Liver (tissue), 9 donors: ENCODE measurements around the gene GAL. TPM values are rescaled to one million over a fixed set of nuclear protein-coding genes. Genes with fewer than 3 reads are reported as not detected.

Experiments used
- DNase-seq: peaks from one replicate; pipeline ENCODE4 v3.0.0-alpha.2; 2017; ENCODE audit warnings: low spot score
- H3K27ac ChIP-seq, 2 donors: one replicate each; pipeline ENCODE4 v1.7.0; 2013; ENCODE audit warnings: inconsistent platforms in 2 of 2, low read length in 2 of 2, control low read depth in 1 of 2, low read depth in 1 of 2, mild to moderate bottlenecking in 1 of 2
- H3K27me3 ChIP-seq, 4 donors: one replicate each; pipeline versions ENCODE4 v1.6.1 to v1.7.0; 2013; ENCODE audit warnings: low read length in 3 of 4, inconsistent platforms in 1 of 4, mild to moderate bottlenecking in 1 of 4, moderate library complexity in 1 of 4; ENCODE audit not compliant: control insufficient read depth in 4 of 4, insufficient read depth in 4 of 4
- H3K36me3 ChIP-seq, 4 donors: one replicate each; pipeline versions ENCODE4 v1.6.1 to v1.7.0; 2013; ENCODE audit warnings: low read length in 3 of 4, mild to moderate bottlenecking in 3 of 4, low read depth in 1 of 4, moderate library complexity in 1 of 4; ENCODE audit not compliant: control insufficient read depth in 4 of 4, insufficient read depth in 3 of 4
- H3K4me1 ChIP-seq, 4 donors: one replicate each; pipeline versions ENCODE4 v1.6.1 to v1.7.0; 2013; ENCODE audit warnings: low read length in 3 of 4, mild to moderate bottlenecking in 3 of 4, moderate library complexity in 1 of 4; ENCODE audit not compliant: control insufficient read depth in 4 of 4, insufficient read depth in 4 of 4
- H3K4me3 ChIP-seq, 3 donors: one replicate each; pipeline versions ENCODE4 v1.6.1 to v1.7.0; 2013; ENCODE audit warnings: low read length in 3 of 3, control low read depth in 1 of 3, low read depth in 1 of 3, mild to moderate bottlenecking in 1 of 3
- H3K9ac ChIP-seq, 2 donors: one replicate each; pipeline ENCODE4 v1.7.0; 2013; ENCODE audit warnings: low read length in 2 of 2, mild to moderate bottlenecking in 2 of 2, moderate library complexity in 2 of 2, control low read depth in 1 of 2, low read depth in 1 of 2
- H3K9me3 ChIP-seq, 4 donors: one replicate each; pipeline versions ENCODE4 v1.6.1 to v1.7.0; 2013; ENCODE audit warnings: low read length in 3 of 4; ENCODE audit not compliant: control insufficient read depth in 4 of 4
- CTCF ChIP-seq: fragments of 150-350 bp; IDR thresholded peaks from 2 replicates; pipeline ENCODE4 v1.5.1; 2017; ENCODE audit warnings: improper control_type of control experiment, low read depth, low read length; ENCODE audit not compliant: missing input control
- EGR1 ChIP-seq, 2 donors: IDR thresholded peaks; 2 replicates each; pipeline ENCODE4 v1.6.1; 2016 to 2018; ENCODE audit warnings: antibody characterized with exemption in 2 of 2, low read depth in 2 of 2
- FOXA1 ChIP-seq: IDR thresholded peaks from 2 replicates; pipeline ENCODE4 v1.6.1; 2016; ENCODE audit warnings: antibody characterized with exemption
- GABPA ChIP-seq, 2 donors: IDR thresholded peaks in 1 of 2; conservative IDR thresholded peaks in 1 of 2; 2 replicates each; pipeline ENCODE4 v1.6.1; 2016; ENCODE audit warnings: antibody characterized with exemption in 2 of 2, mild to moderate bottlenecking in 1 of 2, moderate library complexity in 1 of 2
- HNF4A ChIP-seq, 2 donors: conservative IDR thresholded peaks; 2 replicates each; pipeline ENCODE4 v1.6.1; 2016; ENCODE audit warnings: antibody characterized with exemption in 2 of 2, mild to moderate bottlenecking in 2 of 2
- HNF4G ChIP-seq: IDR thresholded peaks from 2 replicates; pipeline ENCODE4 v1.6.1; 2016; ENCODE audit warnings: antibody characterized with exemption
- JUND ChIP-seq, 2 donors: IDR thresholded peaks; 2 replicates each; pipeline ENCODE4 v1.6.1; 2016; ENCODE audit warnings: antibody characterized with exemption in 2 of 2
- NR2F2 ChIP-seq: IDR thresholded peaks from 2 replicates; pipeline ENCODE4 v1.6.1; 2016; ENCODE audit warnings: antibody characterized with exemption
- RXRA ChIP-seq, 2 donors: IDR thresholded peaks; 2 replicates each; pipeline ENCODE4 v1.6.1; 2017 to 2018; ENCODE audit warnings: antibody characterized with exemption in 2 of 2, mild to moderate bottlenecking in 1 of 2
- SP1 ChIP-seq: IDR thresholded peaks from 2 replicates; pipeline ENCODE4 v1.6.1; 2018; ENCODE audit warnings: antibody characterized with exemption, mild to moderate bottlenecking
- TAF1 ChIP-seq: conservative IDR thresholded peaks from 2 replicates; pipeline ENCODE4 v1.6.1; 2016; ENCODE audit warnings: antibody characterized with exemption, mild to moderate bottlenecking
- YY1 ChIP-seq: IDR thresholded peaks from 2 replicates; pipeline ENCODE4 v1.6.1; 2016; ENCODE audit warnings: antibody characterized with exemption, mild to moderate bottlenecking
- WGBS: extraction: QIAGEN DNeasy Blood & Tissue Kit; methylation state at CpG from one replicate; pipeline ENCODE4 v1.1.7; 2013; 5-methylcytosine and 5-hydroxymethylcytosine counted together
- polyA plus RNA-seq, 2 donors: library from polyadenylated mRNA; stranded (reverse) in 1 of 2; unstranded in 1 of 2; fragments of 200-250 nt in 1 of 2; fragments of >200 nt in 1 of 2; fragmentation: Nextera tagmentation in 1 of 2; extraction: Ambion mirVana in 1 of 2; gene quantifications; one replicate each; pipeline versions ENCODE4 v1.2.1 to v1.2.3, GENCODE V29; 2013 to 2015
- total RNA-seq, 2 donors: library from RNA; depleted of rRNA; stranded (reverse); fragments of >200 nt; gene quantifications; one replicate each; pipeline ENCODE4 v1.2.3, GENCODE V29; 2014
- TF ChIP-seq, protein P1 (sequence below): IDR thresholded peaks from 2 replicates; pipeline ENCODE4 v1.6.1; 2016; ENCODE audit warnings: antibody characterized with exemption
- donor health status: healthy.
- donor health status: healthy.
- donor health status: healthy.
- donor health status: healthy.
- donor health status: healthy.

Gene GAL
- total and polyA plus RNA-seq, 4 donors: 0.47 TPM; not detected in 3

- H3K4me1 ChIP-seq: peaks cover 0 to 11% (median 7%) of the 10 kb centered on the region in 4 donors
- no peaks in the 10 kb centered on the region for H3K9me3 ChIP-seq
- no peak overlapping the region for H3K9ac ChIP-seq
- H3K27ac ChIP-seq: no peak overlapping the region
- 72% methylated on average over 9 of the region's 9 CpGs for WGBS
- no peak overlapping the region for H3K4me3 ChIP-seq
- no peak for DNase-seq
- no peaks in the 10 kb centered on the region for H3K36me3 ChIP-seq
- no peak for TF ChIP-seq EGR1 (IDR thresholded peaks at IDR 0.05; ENCODE audit: low read depth in 2 of 2)
- no peak for TF ChIP-seq RXRA (IDR thresholded peaks at IDR 0.05)
- no peak for TF ChIP-seq JUND (IDR thresholded peaks at IDR 0.05)
- no peak for TF ChIP-seq CTCF
- TF ChIP-seq, protein P1, sequence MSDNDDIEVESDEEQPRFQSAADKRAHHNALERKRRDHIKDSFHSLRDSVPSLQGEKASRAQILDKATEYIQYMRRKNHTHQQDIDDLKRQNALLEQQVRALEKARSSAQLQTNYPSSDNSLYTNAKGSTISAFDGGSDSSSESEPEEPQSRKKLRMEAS: no peak
- TF ChIP-seq TAF1: no peak
- TF ChIP-seq HNF4G: no peak
- TF ChIP-seq YY1: no peak
- TF ChIP-seq FOXA1: no peak
- H3K27me3 ChIP-seq: peaks cover 0 to 10% (median 5%) of the 10 kb centered on the region in 4 donors
Observed at GRCh38 chr11:68687311-68687710, 3.0 kb downstream of the GAL start.

DNA sequence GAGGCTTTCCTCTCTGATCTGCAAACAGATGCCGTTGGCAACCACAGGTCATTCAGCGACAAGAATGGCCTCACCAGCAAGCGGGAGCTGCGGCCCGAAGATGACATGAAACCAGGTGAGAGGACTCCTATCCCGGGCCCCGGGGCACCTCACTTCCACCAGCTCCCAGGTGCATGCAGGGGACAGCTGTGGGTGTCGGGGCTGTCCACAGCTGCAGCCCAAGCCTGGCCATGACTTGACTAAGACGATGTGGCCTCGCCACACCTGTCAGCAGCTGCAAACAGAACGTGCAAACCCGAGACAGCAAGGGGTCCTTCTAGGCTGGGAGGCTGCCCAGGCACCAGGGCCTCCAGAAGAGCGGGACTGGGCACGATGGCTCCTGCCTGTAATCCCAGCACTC lies 3.6 kb downstream of the GAL start:
- TF ChIP-seq NR2F2 (no peak), HNF4G (no peak), EGR1 (IDR thresholded peaks at IDR 0.05; ENCODE audit: low read depth in 2 of 2) (no peak)
- Histone ChIP-seq H3K9me3 (no peaks in the 10 kb centered on the region), H3K4me1 (peaks cover 0 to 11% (median 7%) of the 10 kb centered on the region in 4 donors), H3K9ac (no peak overlapping the region), H3K4me3 (no peak overlapping the region), H3K27me3 (peaks cover 0 to 10% (median 5%) of the 10 kb centered on the region in 4 donors), H3K27ac (no peak overlapping the region), H3K36me3 (no peaks in the 10 kb centered on the region)
- no peak for DNase-seq
- 84% methylated on average over 14 of the region's 14 CpGs for WGBS

GRCh38 chr11:68688881-68689280 lies 4.5 kb downstream of the GAL start:
- TF ChIP-seq SP1 (no peak), CTCF (no peak), HNF4A (conservative IDR thresholded peaks at IDR 0.05) (no peak), NR2F2 (no peak), EGR1 (IDR thresholded peaks at IDR 0.05; ENCODE audit: low read depth in 2 of 2) (no peak), GABPA (IDR thresholded peaks at IDR 0.05 in 1 of 2, conservative IDR thresholded peaks at IDR 0.05 in 1 of 2) (no peak)
- TF ChIP-seq, protein P1: no peak
- H3K4me1 ChIP-seq: peaks cover 0 to 11% (median 7%) of the 10 kb centered on the region in 4 donors
- DNase-seq: no peak
- H3K27me3 ChIP-seq: peaks cover 0 to 5% (median 3%) of the 10 kb centered on the region in 4 donors
- no peaks in the 10 kb centered on the region for H3K36me3 ChIP-seq
- no peaks in the 10 kb centered on the region for H3K9me3 ChIP-seq
- H3K27ac ChIP-seq: no peak overlapping the region
- WGBS: 64% methylated on average over 12 of the region's 12 CpGs
- H3K9ac ChIP-seq: no peak overlapping the region
- H3K4me3 ChIP-seq: no peak overlapping the region
